ENCODE data around the gene PICK1. TPM values are rescaled to one million over a fixed set of nuclear protein-coding genes. Genes with fewer than 3 reads are reported as not detected.

PICK1 gene
- 11.8 and 14.0 TPM in 2 replicates for total RNA-seq

DNA sequence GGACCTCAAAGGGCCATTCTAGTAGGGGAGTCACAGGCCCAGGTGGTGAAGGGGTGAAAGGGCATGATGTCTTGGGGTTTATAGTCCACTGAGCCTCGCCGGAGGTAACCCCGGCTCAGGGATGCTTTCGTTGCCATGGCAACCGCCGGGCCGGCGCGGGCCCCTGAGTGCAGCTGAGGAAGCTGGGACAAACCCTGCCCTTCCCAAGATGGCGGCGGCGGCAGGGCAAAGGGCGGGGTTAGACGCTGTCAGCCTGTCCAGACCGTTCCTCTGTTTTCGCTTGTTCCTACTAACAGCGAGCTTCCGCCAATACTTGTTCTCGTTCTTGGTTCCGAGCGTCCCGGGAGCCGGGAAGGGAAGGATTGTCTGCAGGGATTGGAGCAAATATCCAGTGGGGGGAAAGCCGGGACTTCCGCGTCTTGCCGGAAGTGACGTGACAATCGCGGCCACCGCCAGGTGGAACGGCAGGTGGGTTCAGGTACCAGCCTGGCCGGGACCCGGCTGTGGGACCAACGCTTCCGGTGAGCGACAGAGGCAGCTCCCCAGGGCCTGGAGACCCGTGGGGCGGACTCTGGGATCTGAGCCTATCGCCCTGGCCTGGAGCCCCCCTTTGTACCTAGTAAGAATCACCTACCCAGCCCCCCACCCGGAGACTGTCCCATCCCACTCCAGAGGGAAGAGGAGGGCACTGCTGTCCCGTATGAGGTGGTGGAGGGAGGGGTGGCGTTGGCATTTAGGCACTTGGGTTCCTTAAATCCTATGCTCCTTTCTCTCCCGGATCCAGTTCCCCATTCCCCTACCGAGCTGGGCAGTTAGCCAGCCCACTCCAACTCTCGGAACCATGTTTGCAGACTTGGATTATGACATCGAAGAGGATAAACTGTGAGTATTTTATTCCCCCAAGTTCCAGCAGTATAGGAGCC lies at the start of gene PICK1:
PICK1 (plus strand) TSS at position 436 of the 923 bp plus-strand sequence; CDS start at position 842, 406 bp downstream.

DNA sequence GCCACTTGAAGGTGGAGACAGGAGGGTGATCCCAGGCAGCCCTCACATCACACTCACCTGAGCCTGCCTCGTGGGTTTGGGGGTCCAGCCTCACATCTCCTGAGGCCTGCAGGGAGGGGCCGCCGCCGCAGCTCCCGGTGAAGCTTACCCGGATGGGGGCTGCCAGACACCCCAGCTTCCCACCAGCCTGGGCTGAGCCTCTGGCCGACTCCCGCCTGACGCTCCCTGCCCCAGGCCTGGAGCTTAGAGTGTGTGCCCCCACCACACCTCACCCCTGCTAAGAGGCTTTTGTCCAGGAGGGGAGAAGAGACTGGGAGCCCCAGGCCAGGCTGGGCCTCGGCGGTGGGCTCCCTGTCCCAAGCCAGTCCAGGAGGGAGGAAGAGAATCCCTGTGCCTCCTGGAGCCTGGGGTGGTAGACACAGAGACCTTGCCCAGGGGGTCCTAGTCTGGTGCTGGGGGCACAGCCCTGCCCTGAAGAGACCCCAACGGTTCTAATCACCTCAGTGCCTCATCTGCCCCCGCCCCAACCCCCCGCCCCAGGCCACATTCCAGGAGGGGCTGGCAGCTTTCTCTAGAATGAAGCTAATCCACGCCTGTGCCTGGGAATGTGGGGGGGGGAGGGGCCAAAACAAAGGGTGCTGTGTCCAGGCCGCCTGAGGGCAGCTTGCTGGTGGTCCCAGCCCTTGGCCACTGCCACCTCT lies 26.9 kb downstream of the PICK1 start, which contains the start of gene SLC16A8:
SLC16A8 (minus strand) TSS at position 254 of the 701 bp plus-strand sequence. CDS start 1,311 bp downstream, outside the sequence.

DNA sequence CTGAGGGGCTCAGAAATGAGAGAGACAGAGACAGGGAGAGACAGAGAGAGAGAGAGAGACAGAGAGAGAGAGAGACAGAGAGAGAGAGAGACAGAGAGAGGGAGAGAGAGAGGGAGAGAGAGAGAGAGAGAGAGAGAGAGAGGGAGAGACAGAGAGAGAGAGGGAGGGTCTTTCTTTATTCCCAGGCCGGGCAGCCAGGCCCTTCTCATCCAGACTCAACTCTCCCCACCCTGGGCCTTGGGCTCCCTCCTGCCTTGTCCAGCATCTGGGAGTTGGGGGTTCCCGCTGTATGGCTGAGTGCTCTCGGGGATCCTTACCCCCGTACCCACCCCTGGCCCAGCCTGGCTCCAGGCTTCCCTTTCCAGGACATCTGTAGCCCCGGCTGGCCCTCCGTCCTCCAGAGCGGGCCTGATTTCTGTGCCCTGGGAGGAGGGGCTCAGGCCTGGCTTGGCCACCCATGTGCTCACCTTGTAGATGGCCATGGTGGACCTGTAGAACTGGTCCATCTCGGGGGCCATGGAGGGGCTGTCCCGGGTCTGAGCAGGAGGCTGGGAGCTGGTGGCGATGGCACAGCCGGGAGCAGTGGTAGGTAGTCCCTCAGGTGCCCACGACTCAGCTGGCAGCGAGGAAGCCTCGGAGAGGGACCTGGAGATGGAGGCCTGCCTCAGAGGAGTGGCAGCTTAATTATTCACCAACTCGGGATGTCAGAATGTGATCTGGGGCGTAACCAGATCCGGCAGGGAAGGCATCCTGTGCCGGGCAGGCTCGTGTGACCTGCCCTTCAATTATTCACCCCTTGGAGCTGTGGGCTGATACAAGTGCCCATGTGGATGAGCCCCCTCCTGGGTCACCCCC lies 53.0 kb downstream of the PICK1 start, which contains the start of gene BAIAP2L2:
BAIAP2L2 (minus strand) TSS at position 677 of the 855 bp plus-strand sequence; CDS start at position 518, 159 bp downstream.

Other genes starting within 250 kb of the PICK1 start
- 24.5 and 37.6 TPM in 2 replicates for gene GCAT, start 249.5 kb upstream of the PICK1 start, total RNA-seq
- not detected in 2 replicates for gene GALR3, start 234.0 kb upstream of the PICK1 start, total RNA-seq
- gene ANKRD54, start 213.1 kb upstream of the PICK1 start, total RNA-seq: 29.3 and 44.7 TPM in 2 replicates
- gene EIF3L, start 208.0 kb upstream of the PICK1 start, total RNA-seq: 294 and 332 TPM in 2 replicates
- 18.6 and 30.7 TPM in 2 replicates for gene MICALL1, start 151.1 kb upstream of the PICK1 start, total RNA-seq
- 0.19 and 0.85 TPM in 2 replicates for gene C22orf23, start 103.8 kb upstream of the PICK1 start, total RNA-seq
- 30.4 and 84.0 TPM in 2 replicates for gene POLR2F, start 103.7 kb upstream of the PICK1 start, total RNA-seq
- gene SOX10, start 72.8 kb upstream of the PICK1 start, total RNA-seq: not detected in 2 replicates
- gene SLC16A8, start 26.8 kb downstream of the PICK1 start, total RNA-seq: 0.38 and 0.85 TPM in 2 replicates
- 0.56 and 1.7 TPM in 2 replicates for gene BAIAP2L2, start 53.3 kb downstream of the PICK1 start, total RNA-seq
- 5.8 and 18.3 TPM in 2 replicates for gene PLA2G6, start 124.4 kb downstream of the PICK1 start, total RNA-seq
- gene MAFF, start 144.6 kb downstream of the PICK1 start, total RNA-seq: 41.6 and 69.9 TPM in 2 replicates
- gene TMEM184B, start 215.6 kb downstream of the PICK1 start, total RNA-seq: 22.8 and 27.2 TPM in 2 replicates

All from regular cardiac myocyte (primary cell).